Keratinocyte (primary cell): Measurements from ENCODE around the gene NSG2. TPM values are rescaled to one million over a fixed set of nuclear protein-coding genes. Genes with fewer than 3 reads are reported as not detected.

ENCODE experiments used
- DNase-seq: peaks from one replicate; pipeline ENCODE4 v3.0.0-alpha.2; 2011; ENCODE audit warnings: low read depth, missing footprints, low spot score
- FAIRE-seq: peaks from 2 replicates; lab custom pipeline; 2011; peaks lifted over from hg19 to GRCh38; lab: Jason Lieb, UNC
- H2AFZ ChIP-seq: 2 replicates; pipeline ENCODE4 v1.6.0; 2012; ENCODE audit warnings: low read length, control low read depth, inconsistent platforms; ENCODE audit not compliant: control insufficient read depth
- H3K27ac ChIP-seq: 2 replicates; pipeline ENCODE4 v1.5.1; 2011; ENCODE audit warnings: low read length; ENCODE audit not compliant: control insufficient read depth, insufficient read depth
- H3K27me3 ChIP-seq: 3 replicates; pipeline ENCODE4 v1.6.0; 2011; ENCODE audit warnings: low read length; ENCODE audit not compliant: control insufficient read depth, insufficient read depth; ENCODE audit errors: extremely low read depth
- H3K36me3 ChIP-seq, 2 experiments: 2 replicates in 1 of 2; 3 replicates in 1 of 2; pipeline ENCODE4 v1.5.1; 2011; ENCODE audit warnings: low read length in 2 of 2, mild to moderate bottlenecking in 1 of 2; ENCODE audit not compliant: control insufficient read depth in 2 of 2, insufficient read depth in 2 of 2; ENCODE audit errors: extremely low read depth in 1 of 2
- H3K4me1 ChIP-seq: 3 replicates; pipeline ENCODE4 v1.5.1; 2011; ENCODE audit warnings: low read length; ENCODE audit not compliant: control insufficient read depth, insufficient read depth; ENCODE audit errors: extremely low read depth
- H3K4me2 ChIP-seq: 3 replicates; pipeline ENCODE4 v1.6.0; 2011; ENCODE audit warnings: low read depth, low read length; ENCODE audit not compliant: control insufficient read depth, insufficient read depth; ENCODE audit errors: extremely low read depth
- H3K4me3 ChIP-seq, 3 experiments: fragments of 200-600 bp in 1 of 3; sonication (generic) in 1 of 3; 2 replicates in 2 of 3; 3 replicates in 1 of 3; pipeline ENCODE4 v1.5.1; 2011 to 2016; ENCODE audit warnings: low read length in 3 of 3, mild to moderate bottlenecking in 3 of 3, control low read depth in 2 of 3, inconsistent platforms in 1 of 3, low read depth in 1 of 3, mixed read lengths in 1 of 3, mixed run types in 1 of 3, moderate library complexity in 1 of 3; ENCODE audit not compliant: control insufficient read depth in 2 of 3, insufficient read depth in 2 of 3; ENCODE audit errors: extremely low read depth in 1 of 3
- H3K79me2 ChIP-seq: 2 replicates; pipeline ENCODE4 v1.6.0; 2012; ENCODE audit warnings: low read length; ENCODE audit not compliant: control insufficient read depth, insufficient read depth
- H3K9ac ChIP-seq: 3 replicates; pipeline ENCODE4 v1.6.0; 2011; ENCODE audit warnings: low read length; ENCODE audit not compliant: control insufficient read depth, insufficient read depth; ENCODE audit errors: extremely low read depth
- H3K9me1 ChIP-seq: 3 replicates; pipeline ENCODE4 v1.6.0; 2011; ENCODE audit warnings: low read length; ENCODE audit not compliant: control insufficient read depth, insufficient read depth; ENCODE audit errors: extremely low read depth
- H3K9me3 ChIP-seq: 2 replicates; pipeline ENCODE4 v1.5.1; 2012; ENCODE audit warnings: low read depth, low read length; ENCODE audit not compliant: control insufficient read depth
- H4K20me1 ChIP-seq: 3 replicates; pipeline ENCODE4 v1.6.0; 2011; ENCODE audit warnings: low read length; ENCODE audit not compliant: control insufficient read depth, insufficient read depth; ENCODE audit errors: extremely low read depth
- EZH2 ChIP-seq: IDR thresholded peaks from one replicate; pipeline ENCODE4 v1.6.1; 2012; ENCODE audit warnings: inconsistent platforms, mild to moderate bottlenecking, low read length, moderate library complexity
- dilution Hi-C: fragments of 300-500 bp; cut with MboI; formaldehyde crosslinking; loops from one replicate; pipeline ENCODE4 v1.7.0; 2020; ENCODE audit warnings: low sequenced_read_pairs; ENCODE audit not compliant: extremely low pct_ligation_motif_present
- polyA plus RNA-seq, 5 experiments: library from polyadenylated mRNA; depleted of rRNA in 3 of 5; stranded (reverse) in 3 of 5; stranded (forward) in 1 of 5; unstranded in 1 of 5; fragments of >200 nt; gene quantifications; 1 replicate in 1 of 5; 2 replicates in 3 of 5; 3 replicates in 1 of 5; pipeline versions ENCODE4 v1.2.1 to v1.2.3, GENCODE V29; 2011 to 2012; ENCODE audit warnings: missing spikeins in 2 of 5, low read depth in 1 of 5, low replicate concordance in 1 of 5
- TF ChIP-seq, protein P1 (sequence below), 3 experiments: IDR thresholded peaks in 1 of 3; conservative IDR thresholded peaks in 1 of 3; optimal IDR thresholded peaks in 1 of 3; 2 replicates in 2 of 3; 3 replicates in 1 of 3; pipeline versions ENCODE3 to v1.5.1; 2011; ENCODE audit warnings: low read length in 3 of 3, mild to moderate bottlenecking in 3 of 3, moderate library complexity in 2 of 3, control low read depth in 1 of 3, inconsistent platforms in 1 of 3; ENCODE audit not compliant: insufficient read depth in 2 of 3; ENCODE audit errors: extremely low read depth in 1 of 3

NSG2 gene
- polyA plus RNA-seq, 1 donor (not counting 4 experiments of a cell fraction or from before 2014, with no cell fraction given): not detected

DNA sequence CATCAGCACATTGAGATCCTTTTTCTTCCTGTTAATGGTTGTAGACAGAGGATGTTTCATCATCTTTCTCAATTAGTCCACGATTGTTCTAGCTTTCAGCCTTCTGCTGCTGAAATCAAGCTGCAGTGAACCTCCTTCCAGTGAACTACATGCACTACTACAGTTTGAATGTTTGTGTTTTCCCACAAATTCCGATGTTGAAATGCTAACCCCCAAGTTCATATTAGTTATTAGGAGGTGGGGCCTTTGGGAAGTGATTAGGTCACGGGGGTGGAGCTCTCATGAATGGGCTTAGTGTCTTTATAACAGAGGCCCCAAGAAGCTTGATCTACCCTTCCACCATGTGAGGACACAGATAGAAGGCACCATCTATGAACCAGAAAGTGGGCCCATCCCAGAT is 32.9 kb downstream of the NSG2 start:
- Histone ChIP-seq H3K27me3 (no peaks in the 10 kb centered on the region), H3K36me3 (no peaks in the 10 kb centered on the region), H3K79me2 (no peaks in the 10 kb centered on the region), H3K9ac (no peak overlapping the region), H3K4me2 (no peak overlapping the region), H2AFZ (no peak overlapping the region), H4K20me1 (no peaks in the 10 kb centered on the region), H3K27ac (no peak overlapping the region), H3K9me3 (no peaks in the 10 kb centered on the region), H3K4me3 (no peak overlapping the region), H3K9me1 (no peaks in the 10 kb centered on the region), H3K4me1 (no peaks in the 10 kb centered on the region)
- DNase-seq: no peak
- TF ChIP-seq, protein P1, sequence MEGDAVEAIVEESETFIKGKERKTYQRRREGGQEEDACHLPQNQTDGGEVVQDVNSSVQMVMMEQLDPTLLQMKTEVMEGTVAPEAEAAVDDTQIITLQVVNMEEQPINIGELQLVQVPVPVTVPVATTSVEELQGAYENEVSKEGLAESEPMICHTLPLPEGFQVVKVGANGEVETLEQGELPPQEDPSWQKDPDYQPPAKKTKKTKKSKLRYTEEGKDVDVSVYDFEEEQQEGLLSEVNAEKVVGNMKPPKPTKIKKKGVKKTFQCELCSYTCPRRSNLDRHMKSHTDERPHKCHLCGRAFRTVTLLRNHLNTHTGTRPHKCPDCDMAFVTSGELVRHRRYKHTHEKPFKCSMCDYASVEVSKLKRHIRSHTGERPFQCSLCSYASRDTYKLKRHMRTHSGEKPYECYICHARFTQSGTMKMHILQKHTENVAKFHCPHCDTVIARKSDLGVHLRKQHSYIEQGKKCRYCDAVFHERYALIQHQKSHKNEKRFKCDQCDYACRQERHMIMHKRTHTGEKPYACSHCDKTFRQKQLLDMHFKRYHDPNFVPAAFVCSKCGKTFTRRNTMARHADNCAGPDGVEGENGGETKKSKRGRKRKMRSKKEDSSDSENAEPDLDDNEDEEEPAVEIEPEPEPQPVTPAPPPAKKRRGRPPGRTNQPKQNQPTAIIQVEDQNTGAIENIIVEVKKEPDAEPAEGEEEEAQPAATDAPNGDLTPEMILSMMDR (optimal IDR thresholded peaks at IDR 0.05 in 1 of 3, IDR thresholded peaks at IDR 0.05 in 1 of 3, conservative IDR thresholded peaks at IDR 0.05 in 1 of 3; ENCODE audit: extremely low read depth in 1 of 3, insufficient read depth in 2 of 3, low read length in 3 of 3): no peak
- no peak for TF ChIP-seq EZH2
- dilution Hi-C loops: no loop called here
- no peak for FAIRE-seq

DNA sequence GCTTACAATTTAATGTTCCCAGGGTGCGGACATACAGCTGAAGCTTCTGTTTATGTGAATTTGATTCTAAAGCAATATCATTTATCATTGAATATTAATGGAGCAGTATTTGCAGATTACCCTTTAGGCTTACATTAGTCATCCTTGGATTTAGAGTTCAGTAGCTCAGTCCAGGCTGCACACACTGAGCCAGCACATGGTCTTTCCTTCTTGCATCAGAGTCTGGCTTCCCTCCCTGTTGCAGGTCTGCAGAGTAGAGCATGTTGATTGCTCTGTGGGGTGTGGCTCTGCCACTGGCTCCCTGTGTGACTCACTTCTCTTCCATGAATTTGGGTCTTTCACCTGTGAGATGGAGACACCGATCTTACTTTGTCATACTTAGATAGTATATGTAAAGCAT is 36.8 kb downstream of the NSG2 start:
- no peaks in the 10 kb centered on the region for H3K27me3 ChIP-seq
- DNase-seq (no peak), FAIRE-seq (no peak)

More for the DNA sequence above, 36.8 kb downstream of the NSG2 start:
- Histone ChIP-seq H3K9ac (no peak overlapping the region), H3K4me1 (no peaks in the 10 kb centered on the region), H3K79me2 (no peaks in the 10 kb centered on the region), H2AFZ (no peak overlapping the region), H3K36me3 (no peaks in the 10 kb centered on the region), H3K27ac (no peak overlapping the region), H3K4me3 (no peak overlapping the region), H3K9me1 (no peaks in the 10 kb centered on the region), H3K9me3 (no peaks in the 10 kb centered on the region), H3K4me2 (no peak overlapping the region), H4K20me1 (no peaks in the 10 kb centered on the region)
- dilution Hi-C loops: no loop called here
- TF ChIP-seq EZH2: no peak
- TF ChIP-seq, protein P1 (optimal IDR thresholded peaks at IDR 0.05 in 1 of 3, IDR thresholded peaks at IDR 0.05 in 1 of 3, conservative IDR thresholded peaks at IDR 0.05 in 1 of 3; ENCODE audit: extremely low read depth in 1 of 3, insufficient read depth in 2 of 3, low read length in 3 of 3): no peak
